Measurements from ENCODE around the gene RPL7A. TPM values are rescaled to one million over a fixed set of nuclear protein-coding genes. Genes with fewer than 3 reads are reported as not detected.

Gene RPL7A
- total RNA-seq, 1 donor from 2014 or later = 2,220 TPM

DNA sequence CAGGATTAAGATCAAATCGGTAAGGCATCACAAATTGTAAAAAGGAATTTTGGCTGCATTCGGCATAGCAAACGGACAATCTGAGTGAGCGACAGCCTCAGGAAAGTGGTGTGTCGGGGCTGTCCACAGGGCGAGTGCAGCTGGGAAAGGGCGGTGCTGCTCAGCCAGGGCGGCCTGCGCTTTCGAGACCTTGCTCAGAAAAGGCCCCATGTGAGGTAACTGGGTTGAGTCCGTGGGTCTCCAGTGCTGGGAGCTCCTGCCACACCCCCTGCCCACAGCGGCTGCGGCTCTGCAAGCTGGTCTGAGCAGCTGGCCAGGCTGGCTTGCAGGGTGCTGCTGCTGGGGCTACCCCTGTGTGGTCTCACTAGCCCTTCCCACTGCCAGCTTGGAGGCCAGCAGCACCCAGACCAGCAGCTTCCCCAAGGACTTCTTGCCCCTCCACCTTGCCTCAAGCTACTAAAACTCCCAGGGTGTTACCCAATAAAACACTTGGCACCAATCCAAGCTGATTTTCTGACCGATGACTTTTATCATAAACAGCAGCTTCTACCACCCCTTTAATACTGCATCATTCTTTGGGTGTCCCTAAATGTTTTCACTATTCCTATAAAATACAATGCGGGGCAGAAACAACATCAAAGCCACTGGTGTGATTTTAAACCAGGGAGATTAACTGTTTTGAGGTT lies 14.5 kb downstream of the RPL7A start:
- H3K9me3 Mint-ChIP-seq = no peaks in the 10 kb centered on the region
- no peaks in the 10 kb centered on the region for H3K4me1 Mint-ChIP-seq
- peaks cover 25% of the 10 kb centered on the region for H3K36me3 Mint-ChIP-seq
- TF ChIP-seq, protein P1, sequence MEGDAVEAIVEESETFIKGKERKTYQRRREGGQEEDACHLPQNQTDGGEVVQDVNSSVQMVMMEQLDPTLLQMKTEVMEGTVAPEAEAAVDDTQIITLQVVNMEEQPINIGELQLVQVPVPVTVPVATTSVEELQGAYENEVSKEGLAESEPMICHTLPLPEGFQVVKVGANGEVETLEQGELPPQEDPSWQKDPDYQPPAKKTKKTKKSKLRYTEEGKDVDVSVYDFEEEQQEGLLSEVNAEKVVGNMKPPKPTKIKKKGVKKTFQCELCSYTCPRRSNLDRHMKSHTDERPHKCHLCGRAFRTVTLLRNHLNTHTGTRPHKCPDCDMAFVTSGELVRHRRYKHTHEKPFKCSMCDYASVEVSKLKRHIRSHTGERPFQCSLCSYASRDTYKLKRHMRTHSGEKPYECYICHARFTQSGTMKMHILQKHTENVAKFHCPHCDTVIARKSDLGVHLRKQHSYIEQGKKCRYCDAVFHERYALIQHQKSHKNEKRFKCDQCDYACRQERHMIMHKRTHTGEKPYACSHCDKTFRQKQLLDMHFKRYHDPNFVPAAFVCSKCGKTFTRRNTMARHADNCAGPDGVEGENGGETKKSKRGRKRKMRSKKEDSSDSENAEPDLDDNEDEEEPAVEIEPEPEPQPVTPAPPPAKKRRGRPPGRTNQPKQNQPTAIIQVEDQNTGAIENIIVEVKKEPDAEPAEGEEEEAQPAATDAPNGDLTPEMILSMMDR (IDR thresholded peaks at IDR 0.05; ENCODE audit: unreplicated experiment) = no peak
- no peaks in the 10 kb centered on the region for H3K27me3 Mint-ChIP-seq (ENCODE audit: low read depth)
- no peak overlapping the region for H3K4me3 Mint-ChIP-seq
- DNase-seq (ENCODE audit: low spot score in 2 of 2, unreplicated experiment in 2 of 2) = no peak
- H3K27ac Mint-ChIP-seq = no peak overlapping the region

GRCh38 chr9:133366435-133366834 lies 18.4 kb downstream of the RPL7A start:
- TF ChIP-seq, protein P1 (IDR thresholded peaks at IDR 0.05; ENCODE audit: unreplicated experiment) = no peak
- DNase-seq (ENCODE audit: low spot score in 2 of 2, unreplicated experiment in 2 of 2) = no peak
- Mint-ChIP-seq H3K36me3 (peaks cover 25% of the 10 kb centered on the region), H3K4me3 (no peak overlapping the region), H3K9me3 (no peaks in the 10 kb centered on the region), H3K27me3 (ENCODE audit: low read depth) (no peaks in the 10 kb centered on the region), H3K4me1 (peaks cover 3% of the 10 kb centered on the region), H3K27ac (no peak overlapping the region)

DNA sequence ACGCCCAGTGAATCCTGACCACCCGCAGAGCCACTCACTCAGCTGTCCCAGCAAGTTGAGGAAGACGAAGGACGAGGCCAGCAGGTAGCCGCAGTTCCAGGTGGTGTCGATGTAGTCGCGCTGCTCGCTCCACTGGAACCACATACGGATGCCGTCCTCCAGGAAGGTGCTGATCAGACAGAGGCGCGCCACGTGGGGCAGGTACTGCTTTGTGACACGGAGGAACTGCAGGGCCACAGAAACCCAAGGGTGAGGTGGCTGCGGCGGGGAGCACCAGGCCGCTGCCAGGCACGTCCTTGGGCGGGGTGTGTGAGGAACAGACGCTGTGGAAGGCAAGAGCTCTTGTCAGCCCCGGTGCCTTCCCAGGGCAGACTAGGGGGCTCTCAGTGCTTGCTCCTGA lies 19.2 kb downstream of the RPL7A start:
- Mint-ChIP-seq H3K36me3 (peaks cover 18% of the 10 kb centered on the region), H3K27ac (no peak overlapping the region), H3K4me3 (no peak overlapping the region), H3K27me3 (ENCODE audit: low read depth) (no peaks in the 10 kb centered on the region), H3K4me1 (peaks cover 8% of the 10 kb centered on the region), H3K9me3 (no peaks in the 10 kb centered on the region)
- TF ChIP-seq, protein P1 (IDR thresholded peaks at IDR 0.05; ENCODE audit: unreplicated experiment) = no peak
- no peak for DNase-seq (ENCODE audit: low spot score in 2 of 2, unreplicated experiment in 2 of 2)

DNA sequence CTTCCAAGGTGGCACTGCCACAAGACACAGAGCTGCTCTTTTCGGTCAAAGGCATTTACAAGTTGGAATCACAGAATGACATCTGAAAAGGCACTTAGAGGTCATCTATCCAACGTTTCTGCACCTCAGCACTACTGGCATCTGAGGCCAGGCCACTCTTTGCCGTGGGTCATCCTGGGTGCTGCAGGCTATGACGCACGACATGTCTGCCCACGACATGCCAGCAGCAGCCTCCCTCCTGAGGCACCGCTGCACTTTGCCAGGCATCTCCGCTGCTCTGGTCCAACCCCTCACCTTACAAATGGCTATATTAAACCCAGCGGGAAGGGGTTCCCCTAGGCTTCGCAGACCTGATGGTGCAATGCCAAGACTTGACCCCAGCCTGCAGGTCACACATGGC lies 19.8 kb downstream of the RPL7A start:
- H3K4me3 Mint-ChIP-seq = no peak overlapping the region
- H3K27ac Mint-ChIP-seq = no peak overlapping the region
- no peaks in the 10 kb centered on the region for H3K9me3 Mint-ChIP-seq
- no peaks in the 10 kb centered on the region for H3K27me3 Mint-ChIP-seq (ENCODE audit: low read depth)
- H3K4me1 Mint-ChIP-seq = peaks cover 11% of the 10 kb centered on the region
- no peak for DNase-seq (ENCODE audit: low spot score in 2 of 2, unreplicated experiment in 2 of 2)
- TF ChIP-seq, protein P1 (IDR thresholded peaks at IDR 0.05; ENCODE audit: unreplicated experiment) = no peak
- H3K36me3 Mint-ChIP-seq = peaks cover 16% of the 10 kb centered on the region

GRCh38 chr9:133368249-133368881 lies 20.3 kb downstream of the RPL7A start:
- H3K27me3 Mint-ChIP-seq (ENCODE audit: low read depth) = no peaks in the 10 kb centered on the region
- no peak for DNase-seq (ENCODE audit: low spot score in 2 of 2, unreplicated experiment in 2 of 2)
- no peak overlapping the region for H3K27ac Mint-ChIP-seq
- no peak overlapping the region for H3K4me3 Mint-ChIP-seq
- peaks cover 11% of the 10 kb centered on the region for H3K4me1 Mint-ChIP-seq
- no peaks in the 10 kb centered on the region for H3K9me3 Mint-ChIP-seq
- TF ChIP-seq, protein P1 (IDR thresholded peaks at IDR 0.05; ENCODE audit: unreplicated experiment) = no peak
- H3K36me3 Mint-ChIP-seq = peaks cover 14% of the 10 kb centered on the region
